Superior temporal gyrus (tissue), 1 donor: Measurements from ENCODE around the gene ALDH4A1.
"Not testable (repeated sequence)": the region's sequence is repeated elsewhere in the genome, so short reads cannot be mapped to it uniquely, and the experiment has no call there.

Source experiments
- DNase-seq: peaks from one replicate; pipeline ENCODE4 v3.0.0-alpha.2; 2016; ENCODE audit errors: extremely low spot score

ALDH4A1 gene

GRCh38 chr1:18856435-18856834 is 45.9 kb downstream of the ALDH4A1 start:
- DNase-seq = no peak

GRCh38 chr1:18855573-18855972 is 46.8 kb downstream of the ALDH4A1 start:
- no peak for DNase-seq

GRCh38 chr1:18854331-18855025 is 47.9 kb downstream of the ALDH4A1 start:
- DNase-seq = no peak

- DNase-seq = no peak
These were observed 49.9 kb downstream of the ALDH4A1 start for GRCh38 chr1:18852501-18852900.

- DNase-seq = no peak
These were observed 53.1 kb downstream of the ALDH4A1 start for GRCh38 chr1:18849261-18849711.

GRCh38 chr1:18847723-18848122 is 54.6 kb downstream of the ALDH4A1 start:
- DNase-seq = not testable (repeated sequence)

- DNase-seq = no peak
These were observed 62.2 kb downstream of the ALDH4A1 start for GRCh38 chr1:18840145-18840544.

- DNase-seq = no peak
These were observed 65.7 kb downstream of the ALDH4A1 start for GRCh38 chr1:18836654-18837053.

GRCh38 chr1:18832319-18832718 is 70.0 kb downstream of the ALDH4A1 start:
- not testable (repeated sequence) for DNase-seq

GRCh38 chr1:18831656-18832055 is 70.7 kb downstream of the ALDH4A1 start:
- no peak for DNase-seq

GRCh38 chr1:18830596-18830995 is 71.8 kb downstream of the ALDH4A1 start:
- DNase-seq = no peak

- no peak for DNase-seq
These were observed 72.7 kb downstream of the ALDH4A1 start for GRCh38 chr1:18829671-18830070.

- no peak for DNase-seq
These were observed 74.1 kb downstream of the ALDH4A1 start for GRCh38 chr1:18828224-18828623.

- no peak for DNase-seq
These were observed 78.9 kb downstream of the ALDH4A1 start for GRCh38 chr1:18823438-18823837.
